Colonic mucosa (tissue), 4 donors: ENCODE results near the gene ITFG1. TPM values are rescaled to one million over a fixed set of nuclear protein-coding genes. Genes with fewer than 3 reads are reported as not detected.
"Not testable (repeated sequence)": the region's sequence is repeated elsewhere in the genome, so short reads cannot be mapped to it uniquely, and the experiment has no call there.

ENCODE experiments used
- DNase-seq: peaks from one replicate; pipeline ENCODE4 v3.0.0-alpha.2; 2020
- H3K27ac ChIP-seq: fragments of 200-600 bp; one replicate; pipeline ENCODE4 v1.8.0; 2021
- H3K27me3 ChIP-seq: fragments of 200-600 bp; one replicate; pipeline ENCODE4 v1.8.0; 2021
- H3K36me3 ChIP-seq: fragments of 200-600 bp; one replicate; pipeline ENCODE4 v1.8.0; 2021
- H3K4me1 ChIP-seq: fragments of 200-600 bp; one replicate; pipeline ENCODE4 v1.8.0; 2021; ENCODE audit warnings: mild to moderate bottlenecking
- H3K4me3 ChIP-seq: fragments of 200-600 bp; one replicate; pipeline ENCODE4 v1.8.0; 2021
- H3K9ac ChIP-seq, 2 donors: one replicate each; pipeline ENCODE4 v1.7.0; 2013; ENCODE audit warnings: control low read depth in 2 of 2, low read depth in 2 of 2, low read length in 2 of 2
- H3K9me3 ChIP-seq: fragments of 200-600 bp; one replicate; pipeline ENCODE4 v1.8.0; 2021
- intact Hi-C: fragments of 100-400 bp; cut with DNase I; formaldehyde crosslinking; loops from one replicate; pipeline ENCODE4 v1.14.1; 2022
- total RNA-seq, 2 donors: library from RNA; stranded (reverse); fragmentation: NEBNext Ultra II Directional in 1 of 2; extraction: Animal tissue kit (Norgen Biotek cat#: 25700) in 1 of 2; gene quantifications; one replicate each; pipeline ENCODE4 v1.2.1, GENCODE V29; 2021
- TF ChIP-seq, protein P1 (sequence below): fragments of 200-600 bp; IDR thresholded peaks from one replicate; pipeline ENCODE4 v1.8.0; 2022; ENCODE audit warnings: antibody characterized with exemption, mild to moderate bottlenecking
- donor health status: healthy.
- donor health status: DM: no; HTN: no; CAD: no.
- donor health status: DM: no; HTN: no; CAD: no.

The ITFG1 gene
- total RNA-seq, 2 donors from 2014 or later: 45.9 to 92.0 TPM

DNA sequence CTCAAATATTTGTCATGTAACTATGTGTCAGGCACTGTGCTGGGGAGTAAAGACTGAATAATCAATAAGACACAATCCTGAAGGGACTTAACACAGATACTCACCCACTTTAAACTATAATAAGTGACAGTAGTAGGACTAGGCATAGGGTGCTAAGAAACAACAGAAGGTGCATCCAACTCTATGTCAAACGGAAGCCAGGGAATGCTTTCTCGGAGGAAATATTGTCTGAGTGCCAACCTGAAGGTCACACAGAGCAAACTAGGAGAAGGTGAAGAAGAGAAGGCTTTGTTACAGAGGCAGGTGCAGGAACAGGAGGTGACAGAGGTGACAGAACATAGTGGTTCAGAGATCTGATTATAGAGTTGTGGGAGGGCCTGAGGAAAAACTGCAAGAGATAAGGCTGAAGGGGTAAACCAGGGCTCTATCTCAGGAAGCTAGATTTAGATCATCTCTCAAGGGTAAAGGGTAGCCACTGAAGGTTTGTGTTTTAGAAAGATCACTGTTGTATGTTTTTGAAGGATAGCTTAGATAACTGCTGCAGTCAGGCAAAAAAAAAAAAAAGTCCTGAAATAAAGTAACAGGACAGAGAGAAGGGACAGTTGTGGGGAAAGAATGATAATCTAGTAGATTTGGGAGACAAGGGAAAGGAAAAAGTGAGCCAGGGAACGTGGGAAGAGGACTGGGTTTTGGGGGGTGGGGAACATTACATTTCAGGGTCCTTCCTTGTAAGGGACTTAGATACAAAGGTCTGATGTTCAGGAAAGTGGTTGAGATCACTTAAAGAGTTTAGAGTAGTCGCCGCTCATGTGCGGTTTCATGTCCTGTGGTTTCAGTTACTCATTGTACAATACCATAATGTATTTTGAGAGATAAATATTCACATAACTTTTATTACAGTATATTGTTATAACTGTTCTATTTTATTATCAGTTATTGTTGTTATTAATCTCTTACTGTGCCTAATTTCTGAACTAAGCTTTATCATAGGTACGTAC lies 231.5 kb downstream of the ITFG1 start:
- intact Hi-C loops: no loop called here
- Histone ChIP-seq H3K36me3 (no peaks in the 10 kb centered on the region), H3K4me1 (no peaks in the 10 kb centered on the region), H3K9me3 (no peaks in the 10 kb centered on the region), H3K9ac (no peak overlapping the region), H3K4me3 (no peak overlapping the region), H3K27ac (no peak overlapping the region), H3K27me3 (no peaks in the 10 kb centered on the region)
- no peak for DNase-seq
- TF ChIP-seq, protein P1, sequence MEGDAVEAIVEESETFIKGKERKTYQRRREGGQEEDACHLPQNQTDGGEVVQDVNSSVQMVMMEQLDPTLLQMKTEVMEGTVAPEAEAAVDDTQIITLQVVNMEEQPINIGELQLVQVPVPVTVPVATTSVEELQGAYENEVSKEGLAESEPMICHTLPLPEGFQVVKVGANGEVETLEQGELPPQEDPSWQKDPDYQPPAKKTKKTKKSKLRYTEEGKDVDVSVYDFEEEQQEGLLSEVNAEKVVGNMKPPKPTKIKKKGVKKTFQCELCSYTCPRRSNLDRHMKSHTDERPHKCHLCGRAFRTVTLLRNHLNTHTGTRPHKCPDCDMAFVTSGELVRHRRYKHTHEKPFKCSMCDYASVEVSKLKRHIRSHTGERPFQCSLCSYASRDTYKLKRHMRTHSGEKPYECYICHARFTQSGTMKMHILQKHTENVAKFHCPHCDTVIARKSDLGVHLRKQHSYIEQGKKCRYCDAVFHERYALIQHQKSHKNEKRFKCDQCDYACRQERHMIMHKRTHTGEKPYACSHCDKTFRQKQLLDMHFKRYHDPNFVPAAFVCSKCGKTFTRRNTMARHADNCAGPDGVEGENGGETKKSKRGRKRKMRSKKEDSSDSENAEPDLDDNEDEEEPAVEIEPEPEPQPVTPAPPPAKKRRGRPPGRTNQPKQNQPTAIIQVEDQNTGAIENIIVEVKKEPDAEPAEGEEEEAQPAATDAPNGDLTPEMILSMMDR: no peak

DNA sequence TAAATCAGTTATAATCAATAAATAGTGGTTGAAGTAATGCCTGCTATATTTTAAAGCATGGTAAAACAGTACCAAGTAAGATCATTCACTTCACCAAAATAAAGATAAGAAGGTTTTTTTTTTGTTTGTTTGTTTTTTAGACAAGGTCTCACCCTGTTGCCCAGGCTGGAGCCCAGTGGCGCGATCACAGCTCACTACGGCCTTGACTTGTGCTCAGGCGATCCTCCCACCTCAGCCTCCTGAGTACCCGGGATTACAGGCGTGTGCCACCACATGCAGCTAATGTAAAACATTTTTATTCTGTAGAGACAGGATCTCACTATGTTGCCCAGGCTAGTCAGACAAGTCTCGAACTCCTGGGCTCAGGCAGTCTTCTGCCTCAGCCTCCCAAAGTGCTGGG lies 232.6 kb downstream of the ITFG1 start:
- DNase-seq: no peak
- TF ChIP-seq, protein P1: no peak
- Histone ChIP-seq H3K4me3 (no peak overlapping the region), H3K27me3 (no peaks in the 10 kb centered on the region), H3K4me1 (no peaks in the 10 kb centered on the region), H3K36me3 (no peaks in the 10 kb centered on the region), H3K9me3 (no peaks in the 10 kb centered on the region), H3K27ac (no peak overlapping the region), H3K9ac (no peak overlapping the region)
- intact Hi-C loops: no loop called here

DNA sequence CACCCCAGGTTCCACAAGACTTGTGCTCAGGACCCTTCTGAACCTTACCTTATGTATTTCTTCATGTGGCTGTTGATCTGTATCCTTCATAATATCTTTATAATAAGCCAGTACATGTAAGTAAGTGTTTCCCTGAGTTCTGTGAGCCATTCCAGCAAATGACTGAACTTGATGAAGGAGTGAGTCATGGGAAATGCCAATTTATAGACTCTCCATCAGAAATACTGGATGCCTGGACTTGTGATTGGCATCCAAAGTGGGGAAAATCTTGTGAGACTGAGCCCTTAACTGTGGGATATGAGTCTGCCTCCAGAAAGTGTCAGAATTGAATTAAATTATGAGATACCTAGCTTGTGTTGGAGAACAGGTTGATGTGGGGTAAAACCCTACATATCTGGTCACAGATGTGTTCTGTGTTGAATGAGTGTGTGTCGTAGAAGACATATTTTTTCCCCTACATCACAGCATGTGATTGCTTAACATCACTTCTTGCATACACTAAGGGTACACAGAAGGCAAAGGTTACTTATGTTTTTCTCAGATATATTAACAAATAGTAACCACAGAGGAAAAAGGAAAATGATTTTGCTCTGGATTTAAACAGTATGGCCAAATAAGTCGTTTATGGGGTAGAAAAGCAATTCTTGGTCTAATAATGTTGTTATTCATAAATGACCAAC lies 247.0 kb downstream of the ITFG1 start:
- DNase-seq: no peak
- no peak overlapping the region for H3K27ac ChIP-seq
- no peaks in the 10 kb centered on the region for H3K27me3 ChIP-seq
- H3K4me1 ChIP-seq: no peaks in the 10 kb centered on the region
- TF ChIP-seq, protein P1: no peak
- intact Hi-C loops: no loop called here
- no peaks in the 10 kb centered on the region for H3K36me3 ChIP-seq
- no peaks in the 10 kb centered on the region for H3K9me3 ChIP-seq
- no peak overlapping the region for H3K4me3 ChIP-seq
- H3K9ac ChIP-seq: no peak overlapping the region

DNA sequence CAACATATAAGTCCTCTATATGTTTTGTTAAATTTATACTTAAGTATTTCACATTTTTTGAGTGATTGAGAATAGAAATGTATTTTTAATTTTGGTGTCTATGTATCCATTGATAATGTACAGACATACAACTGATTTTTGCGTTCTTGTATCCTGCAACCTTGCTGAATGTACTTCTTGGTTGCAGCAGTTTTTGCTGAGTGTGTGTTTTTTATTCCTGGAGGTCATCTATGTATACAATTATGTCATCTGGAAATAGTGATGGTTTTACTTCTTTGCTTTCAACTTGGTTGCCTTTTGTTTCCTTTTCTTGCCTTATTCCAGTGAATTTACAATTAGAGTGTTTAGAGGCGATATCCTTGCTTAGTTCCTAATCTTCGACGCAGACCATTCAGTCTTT lies 249.6 kb downstream of the ITFG1 start:
- no peaks in the 10 kb centered on the region for H3K27me3 ChIP-seq
- DNase-seq: no peak
- no peaks in the 10 kb centered on the region for H3K9me3 ChIP-seq
- no peak overlapping the region for H3K9ac ChIP-seq
- no peaks in the 10 kb centered on the region for H3K36me3 ChIP-seq
- intact Hi-C loops: no loop called here
- H3K4me3 ChIP-seq: no peak overlapping the region
- TF ChIP-seq, protein P1: no peak
- no peaks in the 10 kb centered on the region for H3K4me1 ChIP-seq
- no peak overlapping the region for H3K27ac ChIP-seq

DNA sequence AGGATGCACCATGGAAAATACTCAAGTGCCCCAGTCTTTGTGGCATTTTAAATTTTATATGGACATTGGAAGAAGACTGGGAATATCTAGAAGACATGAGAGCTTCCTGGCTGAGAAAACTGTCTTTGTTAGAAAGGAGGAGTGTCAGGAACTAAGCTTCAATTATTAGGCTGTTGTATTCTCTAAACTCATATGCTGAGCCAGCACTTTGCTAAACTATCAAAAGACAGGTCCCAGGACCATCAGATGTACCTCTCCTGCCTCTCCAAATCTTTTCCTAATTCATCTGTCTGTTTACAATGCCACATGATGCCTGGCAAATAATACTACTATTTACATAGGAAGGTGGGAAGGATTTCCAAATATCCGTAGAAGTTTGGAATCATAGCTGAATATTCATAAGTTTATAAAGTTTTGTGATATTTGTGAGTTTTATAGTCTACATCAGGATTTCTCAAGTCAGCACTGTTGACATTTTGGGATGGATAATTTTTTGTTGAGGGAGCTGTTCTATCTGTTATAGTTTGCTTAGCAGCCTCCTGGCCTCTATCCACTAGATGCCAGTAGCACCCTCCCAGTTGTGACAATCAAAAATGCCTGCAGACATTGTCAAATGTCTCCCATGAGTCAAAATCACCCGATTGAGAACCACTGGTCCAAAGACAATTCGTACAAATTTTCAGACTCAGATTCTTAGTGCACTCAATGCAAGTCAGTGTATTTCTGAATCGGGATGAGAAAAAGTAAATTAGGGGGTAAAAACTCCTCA lies 255.9 kb downstream of the ITFG1 start:
- H3K9ac ChIP-seq: no peak overlapping the region
- no peaks in the 10 kb centered on the region for H3K9me3 ChIP-seq
- TF ChIP-seq, protein P1: no peak
- intact Hi-C loops: no loop called here
- no peaks in the 10 kb centered on the region for H3K36me3 ChIP-seq
- no peaks in the 10 kb centered on the region for H3K27me3 ChIP-seq
- H3K4me3 ChIP-seq: no peak overlapping the region
- no peaks in the 10 kb centered on the region for H3K4me1 ChIP-seq
- no peak for DNase-seq
- no peak overlapping the region for H3K27ac ChIP-seq

DNA sequence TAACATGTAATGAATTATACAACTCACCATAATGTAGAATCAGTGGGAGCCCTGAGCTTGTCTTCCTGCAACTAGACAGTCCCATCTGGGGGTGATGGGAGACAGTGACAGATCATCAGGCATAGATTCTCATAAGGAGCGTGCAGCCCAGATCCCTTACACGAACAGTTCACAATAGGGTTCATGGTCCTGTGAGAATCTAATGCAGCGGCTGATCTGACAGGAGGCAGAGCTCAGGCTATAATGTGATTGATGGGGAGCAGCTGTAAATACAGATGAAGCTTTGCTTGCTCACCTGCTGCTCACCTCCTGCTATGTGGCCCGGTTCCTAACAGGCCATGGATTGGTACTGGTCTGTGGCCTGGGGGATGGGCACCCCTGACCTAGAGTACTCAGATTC lies 257.4 kb downstream of the ITFG1 start:
- H3K27me3 ChIP-seq, H3K9ac ChIP-seq, H3K27ac ChIP-seq, H3K9me3 ChIP-seq, H3K36me3 ChIP-seq, H3K4me1 ChIP-seq, H3K4me3 ChIP-seq, intact Hi-C loops, DNase-seq: not testable (repeated sequence)
